HG03064 (cell line): ENCODE results near the gene THOC2.
"Not testable (repeated sequence)": the region's sequence is repeated elsewhere in the genome, so short reads cannot be mapped to it uniquely, and the experiment has no call there.

Experiments
- ATAC-seq: cut with Tn5 transposase; IDR thresholded peaks from one replicate; pipeline ENCODE4 v1.9.1; 2021; ENCODE audit warnings: low read depth; ENCODE audit not compliant: unreplicated experiment

THOC2 gene

GRCh38 chrX:123739474-123739873 is 6.6 kb upstream of the THOC2 start:
- ATAC-seq, result no peak

GRCh38 chrX:123738378-123738940 is 5.6 kb upstream of the THOC2 start:
- no peak for ATAC-seq

- no peak for ATAC-seq
Observed at GRCh38 chrX:123736333-123736921, 3.6 kb upstream of the THOC2 start.

GRCh38 chrX:123735137-123735536 is 2.3 kb upstream of the THOC2 start:
- ATAC-seq, result not testable (repeated sequence)

- ATAC-seq, result not testable (repeated sequence)
Observed at GRCh38 chrX:123734079-123734478, 1.2 kb upstream of the THOC2 start.

GRCh38 chrX:123731987-123732669 is 724 bp downstream of the THOC2 start:
- ATAC-seq, result no peak

- no peak for ATAC-seq
Observed at GRCh38 chrX:123731258-123731986, 1.4 kb downstream of the THOC2 start.

GRCh38 chrX:123728554-123728953 is 4.3 kb downstream of the THOC2 start:
- no peak for ATAC-seq

- ATAC-seq, result no peak
Observed at GRCh38 chrX:123728016-123728415, 4.8 kb downstream of the THOC2 start.

GRCh38 chrX:123722193-123722592 is 10.7 kb downstream of the THOC2 start:
- ATAC-seq, result not testable (repeated sequence)

GRCh38 chrX:123720486-123720885 is 12.4 kb downstream of the THOC2 start:
- no peak for ATAC-seq

GRCh38 chrX:123713841-123714240 is 19.0 kb downstream of the THOC2 start:
- ATAC-seq, result no peak

- ATAC-seq, result no peak
Observed at GRCh38 chrX:123713434-123713833, 19.4 kb downstream of the THOC2 start.

- ATAC-seq, result not testable (repeated sequence)
Observed at GRCh38 chrX:123711201-123711600, 21.7 kb downstream of the THOC2 start.

GRCh38 chrX:123704781-123705180 is 28.1 kb downstream of the THOC2 start:
- ATAC-seq, result no peak

GRCh38 chrX:123698979-123699520 is 33.8 kb downstream of the THOC2 start:
- no peak for ATAC-seq

- ATAC-seq, result no peak
Observed at GRCh38 chrX:123696334-123696733, 36.5 kb downstream of the THOC2 start.

- no peak for ATAC-seq
Observed at GRCh38 chrX:123695242-123695641, 37.6 kb downstream of the THOC2 start.

- no peak for ATAC-seq
Observed at GRCh38 chrX:123691776-123692175, 41.1 kb downstream of the THOC2 start.

- ATAC-seq, result no peak
Observed at GRCh38 chrX:123688524-123688923, 44.3 kb downstream of the THOC2 start.

- ATAC-seq, result no peak
Observed at GRCh38 chrX:123685232-123685631, 47.6 kb downstream of the THOC2 start.
